ENCODE results near the gene FAM186B. TPM values are rescaled to one million over a fixed set of nuclear protein-coding genes. Genes with fewer than 3 reads are reported as not detected.

Gene FAM186B
- total and polyA plus RNA-seq, 2 of the 13 experiments (the other 11 are each of a cell fraction or from before 2014, with no cell fraction given): 0.07 to 0.20 TPM

GRCh38 chr12:49567611-49568441 is 37.6 kb downstream of the FAM186B start, which contains the start of gene MCRS1 (continued):
- TF ChIP-seq BCL3 (CRISPR knock-in tag; IDR thresholded peaks at IDR 0.05) (no peak), ZBTB14 (CRISPR knock-in tag; IDR thresholded peaks at IDR 0.05) (no peak), ZNF788 (CRISPR knock-in tag; IDR thresholded peaks at IDR 0.05; ENCODE audit: borderline replicate concordance) (peak; percentile 80; the same call in 1 of the 2 replicates), ARID5B (CRISPR knock-in tag; IDR thresholded peaks at IDR 0.05) (no peak), TAF1 (CRISPR knock-in tag; IDR thresholded peaks at IDR 0.05) (peak; percentile 83), ZNF816 (CRISPR knock-in tag; IDR thresholded peaks at IDR 0.05; ENCODE audit: borderline replicate concordance) (no peak), ZNF703 (CRISPR knock-in tag; IDR thresholded peaks at IDR 0.05; ENCODE audit: borderline replicate concordance) (no peak), RARG (CRISPR knock-in tag; IDR thresholded peaks at IDR 0.05; ENCODE audit: low read depth) (no peak), RAD51 (IDR thresholded peaks at IDR 0.05; ENCODE audit: borderline replicate concordance) (no peak), NFYC (CRISPR knock-in tag; IDR thresholded peaks at IDR 0.05) (no peak), CREB1 (IDR thresholded peaks at IDR 0.05) (peak; percentile 76), CREB1 (CRISPR knock-in tag; IDR thresholded peaks at IDR 0.05) (peak; percentile 95), ZSCAN22 (CRISPR knock-in tag; IDR thresholded peaks at IDR 0.05) (no peak), HNRNPH1 (optimal IDR thresholded peaks at IDR 0.05; ENCODE audit: low read depth, low read length) (no peak), MNT (IDR thresholded peaks at IDR 0.05) (peak; percentile 82), HIVEP1 (CRISPR knock-in tag; IDR thresholded peaks at IDR 0.05) (peak; percentile 53; the same call in 1 of the 2 replicates), ZNF616 (CRISPR knock-in tag; IDR thresholded peaks at IDR 0.05; ENCODE audit: low read depth) (0 out of 2 replicates have a peak, but pooled peaks have one; percentile 33), ELF4 (CRISPR knock-in tag; IDR thresholded peaks at IDR 0.05; ENCODE audit: borderline replicate concordance) (peak; percentile 46; the same call in 1 of the 2 replicates), ZNF83 (CRISPR knock-in tag; IDR thresholded peaks at IDR 0.05; ENCODE audit: borderline replicate concordance) (no peak; the same call in 1 of the 2 replicates), ZBTB44 (CRISPR knock-in tag; IDR thresholded peaks at IDR 0.05) (no peak)
